SH-SY5Y (cell line): ENCODE measurements around the gene PGLYRP4.

Source experiments
- GATA2 ChIP-seq: IDR thresholded peaks from 2 replicates; pipeline ENCODE4 v1.6.1; 2011; ENCODE audit warnings: mild to moderate bottlenecking, low read depth, low read length
- GATA3 ChIP-seq: IDR thresholded peaks from 2 replicates; pipeline ENCODE4 v1.6.1; 2011; ENCODE audit warnings: low read depth, mild to moderate bottlenecking, low read length, moderate library complexity

Gene PGLYRP4

GRCh38 chr1:153343811-153344717, 4.6 kb downstream of the PGLYRP4 start:
- TF ChIP-seq GATA3 (no peak), GATA2 (no peak)

DNA sequence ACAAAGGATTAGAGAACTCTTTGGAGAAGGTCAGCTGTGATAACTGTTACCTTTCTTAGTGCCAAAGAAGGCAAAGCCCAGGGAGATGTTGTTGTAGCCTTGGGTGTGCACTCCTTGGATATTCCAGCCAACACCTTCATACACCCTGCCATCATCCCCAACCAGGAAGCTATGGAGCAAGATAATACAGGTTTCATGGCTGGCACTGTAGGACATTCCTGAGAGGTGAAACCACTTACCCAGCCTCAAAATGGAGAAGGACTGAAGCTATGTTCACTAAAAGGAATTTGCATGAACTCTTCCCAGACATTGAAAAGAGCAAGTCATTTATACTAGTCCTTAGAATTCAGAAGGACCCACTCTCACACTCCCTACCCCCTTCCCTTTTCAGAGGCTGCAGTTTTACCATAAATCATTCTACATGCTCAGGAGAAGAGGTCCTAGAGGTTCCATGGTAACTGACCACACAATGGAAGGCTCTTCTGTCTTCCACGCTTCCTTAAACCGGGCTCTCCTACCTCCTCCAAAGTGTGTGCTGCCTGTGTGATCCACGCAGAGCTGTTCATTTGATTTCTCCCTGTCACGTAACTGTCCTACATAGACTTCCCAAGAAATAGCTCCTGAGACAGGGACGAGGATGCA, 5.5 kb downstream of the PGLYRP4 start:
- TF ChIP-seq GATA3 = no peak
- no peak for TF ChIP-seq GATA2

GRCh38 chr1:153342178-153342577, 6.5 kb downstream of the PGLYRP4 start:
- TF ChIP-seq GATA2 (no peak), GATA3 (no peak)

DNA sequence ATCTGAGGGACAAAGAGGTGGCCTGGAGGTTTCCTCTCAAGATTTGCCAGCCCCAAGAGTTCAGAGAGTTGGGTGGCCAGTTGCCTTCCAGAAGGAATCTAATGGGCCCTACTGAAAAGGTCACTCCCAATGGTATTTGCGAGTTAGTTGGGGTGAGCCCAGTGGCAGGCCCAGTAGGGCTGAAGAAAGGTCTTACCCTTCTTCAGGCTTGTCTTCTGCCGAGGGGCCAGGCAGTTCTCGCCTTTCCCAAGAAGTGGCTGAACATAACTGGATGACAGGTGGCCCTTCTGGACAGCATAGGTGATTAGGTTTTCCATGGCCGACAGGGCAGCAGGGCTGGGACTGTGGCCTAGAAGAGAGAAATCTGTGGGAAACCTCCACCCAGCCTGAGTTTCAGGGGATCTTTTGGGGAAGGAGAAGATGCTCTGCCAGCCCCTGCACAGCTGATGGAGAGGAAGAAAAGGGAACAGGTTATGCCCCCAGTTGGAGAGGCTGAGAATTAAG, 7.2 kb downstream of the PGLYRP4 start:
- TF ChIP-seq GATA2 (no peak), GATA3 (no peak)

GRCh38 chr1:153340356-153340755, 8.3 kb downstream of the PGLYRP4 start:
- no peak for TF ChIP-seq GATA2
- TF ChIP-seq GATA3 = no peak

DNA sequence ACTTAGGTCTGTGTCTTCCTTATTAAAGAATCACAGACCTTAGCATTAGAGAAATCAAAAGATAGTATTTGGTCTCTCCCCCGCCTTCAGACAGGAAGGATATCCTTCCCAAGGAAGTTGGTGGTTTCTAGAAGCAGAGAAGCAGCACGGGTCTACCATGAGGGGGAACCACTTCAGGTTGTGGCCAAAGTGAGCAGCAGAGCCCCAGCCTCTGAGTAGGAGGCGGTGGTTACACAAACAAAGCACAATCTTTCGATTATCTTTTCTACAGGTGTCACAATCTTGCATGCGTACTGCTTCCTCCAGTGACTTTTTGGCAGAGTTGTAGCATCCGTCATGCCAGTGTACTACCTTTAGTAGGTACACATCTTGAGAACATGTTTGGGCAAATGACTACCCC, 8.8 kb downstream of the PGLYRP4 start:
- TF ChIP-seq GATA2 (no peak), GATA3 (no peak)

DNA sequence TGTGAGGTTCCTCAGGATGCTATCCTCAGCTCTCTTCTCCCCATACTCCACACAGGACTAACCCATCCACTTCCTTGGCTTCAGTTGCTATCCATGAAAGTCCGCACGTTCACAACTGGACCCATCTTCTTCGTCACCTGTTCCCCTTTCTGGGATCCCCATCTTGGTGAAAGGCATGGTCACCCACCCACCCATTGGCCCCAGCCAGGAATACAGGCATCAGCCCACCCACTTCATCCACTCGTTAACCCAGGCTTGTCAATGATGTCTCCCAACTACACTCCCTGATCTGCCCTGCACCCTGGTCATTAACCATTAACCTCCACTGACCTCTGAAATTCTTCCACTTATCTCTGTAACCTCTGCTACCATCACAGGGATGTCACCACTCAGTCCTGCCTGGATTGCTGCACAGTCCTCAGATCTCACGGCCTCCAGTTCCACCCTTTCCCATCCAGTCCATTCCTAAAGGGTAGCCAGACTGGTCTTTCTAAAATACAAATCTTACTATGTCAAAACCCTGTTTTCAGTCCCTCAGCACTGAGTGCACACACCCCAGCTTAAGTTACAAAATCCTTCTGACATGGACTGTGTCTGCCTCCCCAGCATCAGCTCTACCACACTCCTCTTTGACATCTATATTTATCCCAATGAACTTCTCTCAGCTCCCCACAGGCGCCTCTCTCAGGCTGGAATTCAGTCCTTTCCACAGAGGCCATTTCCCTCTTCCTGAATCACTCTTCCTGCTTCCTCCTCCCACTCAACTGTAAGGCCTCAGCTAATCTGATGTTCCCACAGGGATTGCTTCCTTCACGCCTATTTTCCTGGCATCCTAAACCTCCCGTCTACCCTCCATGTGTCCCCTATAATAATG, 10.4 kb downstream of the PGLYRP4 start:
- TF ChIP-seq GATA3 = no peak
- TF ChIP-seq GATA2 = no peak

DNA sequence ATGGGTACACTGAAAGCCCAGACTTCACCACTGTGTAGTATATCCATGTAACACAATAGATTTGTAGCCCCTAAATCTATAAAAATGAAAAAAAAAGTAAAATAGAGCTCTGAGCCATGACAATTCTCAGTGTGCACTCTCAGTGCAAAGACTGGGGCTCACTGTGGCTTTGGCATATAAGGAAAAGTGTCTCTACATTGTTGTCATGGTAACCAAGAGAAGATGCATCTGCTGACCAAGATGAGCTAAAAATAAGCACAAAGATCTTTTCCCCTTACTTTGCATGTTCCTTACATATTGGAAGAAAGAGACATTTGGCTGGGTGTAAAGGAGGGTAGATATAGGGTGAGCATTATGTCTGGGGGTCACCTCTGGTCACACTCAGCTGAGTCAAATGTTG, 12.0 kb downstream of the PGLYRP4 start:
- TF ChIP-seq GATA2 (no peak), GATA3 (no peak)

DNA sequence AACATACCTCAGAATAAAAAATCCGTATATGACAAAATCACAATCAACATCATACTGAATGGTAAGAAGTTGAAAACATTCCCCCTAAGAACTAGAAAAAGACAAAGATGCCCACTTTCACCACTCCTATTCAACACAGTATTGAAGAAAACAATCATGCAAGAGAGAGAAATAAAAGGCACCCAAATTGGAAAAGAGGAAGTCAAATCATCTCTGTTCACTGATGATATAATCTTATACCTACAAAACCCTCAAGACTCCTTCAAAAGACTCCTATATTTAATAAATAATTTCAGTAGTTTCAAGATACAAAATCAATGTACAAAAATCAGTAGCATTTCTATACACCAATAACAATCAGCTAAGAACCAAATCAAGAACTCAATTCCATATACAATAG, 14.7 kb downstream of the PGLYRP4 start:
- TF ChIP-seq GATA2 = no peak
- no peak for TF ChIP-seq GATA3

DNA sequence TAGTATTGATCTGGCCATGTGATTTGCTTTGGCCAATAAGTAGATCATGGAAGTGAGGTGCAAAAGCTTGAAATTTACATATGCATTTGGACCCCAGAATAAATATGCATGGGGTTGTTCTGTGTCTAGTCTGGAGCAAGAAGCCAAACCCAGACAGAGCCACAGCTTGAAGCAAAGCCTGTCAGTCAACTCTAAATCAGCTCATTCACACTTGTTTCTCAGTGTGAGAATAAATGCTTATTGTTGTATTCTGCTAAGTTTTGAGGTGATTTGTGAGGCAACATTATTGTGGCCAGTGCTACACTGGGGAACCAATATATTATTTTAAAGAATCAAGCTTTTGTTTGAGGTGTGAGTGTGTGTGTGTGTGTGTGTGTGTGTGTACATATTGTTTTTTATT, 23.7 kb downstream of the PGLYRP4 start:
- no peak for TF ChIP-seq GATA3
- TF ChIP-seq GATA2 = no peak

DNA sequence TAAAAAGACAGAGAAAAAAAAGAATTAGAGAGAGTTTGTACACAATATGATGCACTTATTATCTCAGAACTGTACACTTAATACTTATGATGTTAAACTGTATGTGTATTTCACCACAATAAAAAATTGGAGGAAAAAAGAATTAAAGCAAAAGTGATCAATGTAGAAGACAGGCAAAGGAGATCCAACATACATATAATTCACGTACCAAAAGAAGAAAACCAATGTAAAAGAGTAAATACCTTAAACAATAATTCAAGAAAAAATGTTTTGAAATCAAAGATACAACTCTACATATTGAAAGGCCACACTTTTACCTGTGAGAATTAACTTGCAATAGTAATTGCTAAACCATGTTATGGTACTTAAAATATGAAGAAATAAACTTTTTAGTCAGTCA, 26.1 kb downstream of the PGLYRP4 start:
- no peak for TF ChIP-seq GATA3
- no peak for TF ChIP-seq GATA2

GRCh38 chr1:153313288-153313687, 35.4 kb downstream of the PGLYRP4 start:
- TF ChIP-seq GATA3 = no peak
- TF ChIP-seq GATA2 = no peak

DNA sequence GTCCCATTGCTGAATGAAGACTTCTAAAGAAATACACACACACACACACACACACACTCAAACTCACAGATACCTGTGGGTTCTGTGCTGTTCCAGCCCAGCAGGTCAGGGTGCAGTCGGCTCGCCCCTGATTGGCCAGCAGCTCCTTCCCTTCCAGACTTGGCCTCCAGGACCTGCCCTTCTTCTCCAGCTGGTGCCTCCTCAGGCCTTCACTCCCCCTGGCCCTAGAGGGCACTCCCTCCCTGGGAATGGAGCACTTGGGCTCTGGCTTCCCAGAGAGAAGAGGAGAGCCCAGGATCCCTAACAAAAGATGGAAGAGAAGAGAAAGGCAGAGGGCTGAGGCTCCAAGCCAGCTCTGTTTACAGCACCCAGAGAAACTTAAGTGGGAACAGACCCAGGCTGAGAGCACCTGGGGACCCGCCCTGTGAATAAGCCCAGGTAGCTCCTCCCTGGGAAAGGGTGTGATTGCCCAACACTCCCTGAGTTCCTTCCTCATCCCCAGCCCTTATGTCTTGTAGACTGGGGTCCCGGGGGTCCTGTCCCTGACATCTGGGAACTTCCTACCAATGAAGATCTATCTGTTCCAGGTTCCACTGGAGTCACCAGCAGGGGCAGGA, 36.0 kb downstream of the PGLYRP4 start, which contains the start of gene PGLYRP3:
Gene PGLYRP3 (minus strand): TSS at position 383 of the 617 bp plus-strand sequence. CDS start 2,287 bp downstream, outside the sequence.
- TF ChIP-seq GATA2 (no peak), GATA3 (no peak)

DNA sequence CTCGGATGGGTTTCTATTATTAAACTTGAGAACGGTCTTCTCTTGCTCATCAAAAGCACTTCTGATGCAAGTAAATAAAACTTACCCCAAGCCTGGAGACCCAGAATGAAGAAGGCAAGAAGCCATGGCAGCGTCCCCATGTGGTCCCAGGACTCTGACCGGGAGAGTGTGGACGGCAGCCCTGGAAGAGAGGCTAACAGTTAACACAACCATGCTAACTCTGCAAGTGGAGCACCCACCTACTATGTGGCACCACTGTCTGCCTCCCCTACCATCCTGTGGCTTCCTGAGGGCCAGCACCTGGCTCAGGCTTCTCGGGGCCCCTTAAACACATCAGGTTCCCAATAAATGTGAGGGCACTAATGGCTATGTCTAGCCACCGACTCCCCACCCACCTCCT, 38.1 kb downstream of the PGLYRP4 start:
- TF ChIP-seq GATA3 = no peak
- TF ChIP-seq GATA2 = no peak
